Measurements from ENCODE around the gene GPI.

The GPI gene

GRCh38 chr19:34359140-34359953, 5.6 kb upstream of the GPI start:
- peak overlapping the region; percentile 76 for H3K4me3 ChIP-seq (ENCODE audit: low read depth, low read length)
- DNase-seq (ENCODE audit: low read depth) = peak; percentile 100
- TF ChIP-seq, protein P1, sequence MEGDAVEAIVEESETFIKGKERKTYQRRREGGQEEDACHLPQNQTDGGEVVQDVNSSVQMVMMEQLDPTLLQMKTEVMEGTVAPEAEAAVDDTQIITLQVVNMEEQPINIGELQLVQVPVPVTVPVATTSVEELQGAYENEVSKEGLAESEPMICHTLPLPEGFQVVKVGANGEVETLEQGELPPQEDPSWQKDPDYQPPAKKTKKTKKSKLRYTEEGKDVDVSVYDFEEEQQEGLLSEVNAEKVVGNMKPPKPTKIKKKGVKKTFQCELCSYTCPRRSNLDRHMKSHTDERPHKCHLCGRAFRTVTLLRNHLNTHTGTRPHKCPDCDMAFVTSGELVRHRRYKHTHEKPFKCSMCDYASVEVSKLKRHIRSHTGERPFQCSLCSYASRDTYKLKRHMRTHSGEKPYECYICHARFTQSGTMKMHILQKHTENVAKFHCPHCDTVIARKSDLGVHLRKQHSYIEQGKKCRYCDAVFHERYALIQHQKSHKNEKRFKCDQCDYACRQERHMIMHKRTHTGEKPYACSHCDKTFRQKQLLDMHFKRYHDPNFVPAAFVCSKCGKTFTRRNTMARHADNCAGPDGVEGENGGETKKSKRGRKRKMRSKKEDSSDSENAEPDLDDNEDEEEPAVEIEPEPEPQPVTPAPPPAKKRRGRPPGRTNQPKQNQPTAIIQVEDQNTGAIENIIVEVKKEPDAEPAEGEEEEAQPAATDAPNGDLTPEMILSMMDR (IDR thresholded peaks at IDR 0.05; ENCODE audit: insufficient read depth, low read depth, low read length, missing control alignments) = peak; percentile 67

- TF ChIP-seq, protein P1 (IDR thresholded peaks at IDR 0.05; ENCODE audit: insufficient read depth, low read depth, low read length, missing control alignments) = no peak
- H3K4me3 ChIP-seq (ENCODE audit: low read depth, low read length) = peak overlapping the region; percentile 76
- no peak for DNase-seq (ENCODE audit: low read depth)
Observed at GRCh38 chr19:34359954-34360315, 5.1 kb upstream of the GPI start.

GRCh38 chr19:34360354-34360909, 4.6 kb upstream of the GPI start:
- no peak for DNase-seq (ENCODE audit: low read depth)
- H3K4me3 ChIP-seq (ENCODE audit: low read depth, low read length) = peak overlapping the region; percentile 76
- TF ChIP-seq, protein P1 (IDR thresholded peaks at IDR 0.05; ENCODE audit: insufficient read depth, low read depth, low read length, missing control alignments) = no peak

- H3K4me3 ChIP-seq (ENCODE audit: low read depth, low read length) = no peak overlapping the region
Observed at GRCh38 chr19:34362679-34363069, 2.3 kb upstream of the GPI start.

DNA sequence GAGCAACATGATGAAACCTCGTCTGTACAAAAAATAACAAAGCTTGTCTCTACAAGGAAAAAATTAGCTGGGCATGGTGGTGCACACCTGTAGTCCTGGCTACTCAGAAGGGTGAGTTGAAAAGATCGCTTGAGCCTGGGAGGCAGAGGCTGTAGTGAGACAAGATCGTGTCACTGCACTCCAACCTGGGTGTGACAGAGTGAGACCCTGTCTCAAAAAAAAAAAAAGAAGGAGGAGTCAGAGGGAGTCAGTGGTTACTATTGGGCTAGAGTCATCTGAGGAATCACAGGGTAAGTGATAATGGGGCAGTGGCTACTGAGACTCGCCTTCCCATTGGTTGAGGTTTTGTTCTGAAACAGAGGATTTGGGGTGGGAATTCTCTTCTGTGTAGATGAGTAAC, 1.9 kb upstream of the GPI start:
- TF ChIP-seq, protein P1 (IDR thresholded peaks at IDR 0.05; ENCODE audit: insufficient read depth, low read depth, low read length, missing control alignments) = no peak
- no peak for DNase-seq (ENCODE audit: low read depth)
- H3K4me3 ChIP-seq (ENCODE audit: low read depth, low read length) = no peak overlapping the region

More at GRCh38 chr19:34362679-34363069, 2.3 kb upstream of the GPI start:
- TF ChIP-seq, protein P1 (IDR thresholded peaks at IDR 0.05; ENCODE audit: insufficient read depth, low read depth, low read length, missing control alignments) = no peak
- DNase-seq (ENCODE audit: low read depth) = no peak

- no peak for DNase-seq (ENCODE audit: low read depth)
- H3K4me3 ChIP-seq (ENCODE audit: low read depth, low read length) = no peak overlapping the region
- TF ChIP-seq, protein P1 (IDR thresholded peaks at IDR 0.05; ENCODE audit: insufficient read depth, low read depth, low read length, missing control alignments) = no peak
Observed at GRCh38 chr19:34363930-34364329, 1.1 kb upstream of the GPI start.
